AG04450 (cell line): ENCODE results near the gene BORCS6. TPM values are rescaled to one million over a fixed set of nuclear protein-coding genes. Genes with fewer than 3 reads are reported as not detected.
"Not testable (repeated sequence)": the region's sequence is repeated elsewhere in the genome, so short reads cannot be mapped to it uniquely, and the experiment has no call there.

Experiments
- CTCF ChIA-PET: fragments of 300-600, 350-600 bp; formaldehyde crosslinking; extraction: SDS; loops from one replicate; lab custom pipeline; 2022; ENCODE audit warnings: antibody characterized with exemption, inconsistent platforms; lab: Charles Lee
- POLR2A ChIA-PET: fragments of 350-600 bp; formaldehyde crosslinking; extraction: SDS; loops from one replicate; lab custom pipeline; 2021; ENCODE audit warnings: antibody characterized with exemption, inconsistent platforms; lab: Yijun Ruan, JAX
- DNase-seq: peaks from one replicate; pipeline ENCODE4 v3.0.0-alpha.2; 2011; ENCODE audit warnings: low read depth, low spot score
- H3K27ac ChIP-seq: one replicate; pipeline ENCODE4 v1.5.1; 2012; ENCODE audit warnings: low read depth, low read length, control low read depth
- H3K27me3 ChIP-seq: one replicate; pipeline ENCODE4 v1.6.0; 2012; ENCODE audit warnings: low read length; ENCODE audit not compliant: control insufficient read depth, insufficient read depth
- H3K4me3 ChIP-seq: 2 replicates; pipeline ENCODE4 v1.5.1; 2011; ENCODE audit warnings: mild to moderate bottlenecking, low read depth, low read length, control low read depth
- H3K9me3 ChIP-seq: 2 replicates; pipeline ENCODE4 v1.5.1; 2012; ENCODE audit warnings: low read length; ENCODE audit not compliant: control insufficient read depth, insufficient read depth
- CTCF ChIP-seq: IDR thresholded peaks from 2 replicates; pipeline ENCODE4 v1.5.1; 2011; ENCODE audit warnings: low read depth, low read length, control low read depth, inconsistent platforms
- polyA plus RNA-seq: library from polyadenylated mRNA; depleted of rRNA; stranded (reverse); fragments of >200 nt; gene quantifications from 2 replicates; pipeline ENCODE4 v1.2.3, GENCODE V29; 2011

The BORCS6 gene
- polyA plus RNA-seq, 1 experiment: 2.3 TPM

DNA sequence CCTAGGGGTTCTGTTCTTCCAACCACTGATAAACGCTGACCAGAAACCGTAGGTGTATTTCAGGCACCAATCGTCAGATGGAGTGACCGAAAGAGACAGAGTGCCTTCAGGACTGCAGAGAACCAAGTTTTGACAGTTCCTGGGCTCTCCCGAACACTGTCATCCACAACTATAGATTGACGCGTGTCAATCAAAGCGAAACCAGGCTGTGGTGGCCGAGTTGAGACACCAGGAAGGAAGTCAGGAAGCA, 32.3 kb upstream of the BORCS6 start:
- ChIA-PET POLR2A (interaction anchor here (0.9 to 4.4 kb wide), 11 partner anchors 12 to 103 kb away, joined by 3 to 25 read pairs (median 6); partner anchors contain the start of genes AURKB, CTC1, PFAS and RANGRF), CTCF (interaction anchor here (1.3 to 3.6 kb wide), 4 partner anchors 78 to 103 kb away, joined by 3 to 15 read pairs (median 8); partner anchors contain the start of genes ALOXE3 and HES7)
- DNase-seq: no peak
- Histone ChIP-seq H3K27ac (peak overlapping the region; percentile 92), H3K27me3 (no peaks in the 10 kb centered on the region), H3K4me3 (peak overlapping the region; percentile 87), H3K9me3 (no peaks in the 10 kb centered on the region; the same call in 1 of the 2 replicates)
- TF ChIP-seq CTCF: no peak

DNA sequence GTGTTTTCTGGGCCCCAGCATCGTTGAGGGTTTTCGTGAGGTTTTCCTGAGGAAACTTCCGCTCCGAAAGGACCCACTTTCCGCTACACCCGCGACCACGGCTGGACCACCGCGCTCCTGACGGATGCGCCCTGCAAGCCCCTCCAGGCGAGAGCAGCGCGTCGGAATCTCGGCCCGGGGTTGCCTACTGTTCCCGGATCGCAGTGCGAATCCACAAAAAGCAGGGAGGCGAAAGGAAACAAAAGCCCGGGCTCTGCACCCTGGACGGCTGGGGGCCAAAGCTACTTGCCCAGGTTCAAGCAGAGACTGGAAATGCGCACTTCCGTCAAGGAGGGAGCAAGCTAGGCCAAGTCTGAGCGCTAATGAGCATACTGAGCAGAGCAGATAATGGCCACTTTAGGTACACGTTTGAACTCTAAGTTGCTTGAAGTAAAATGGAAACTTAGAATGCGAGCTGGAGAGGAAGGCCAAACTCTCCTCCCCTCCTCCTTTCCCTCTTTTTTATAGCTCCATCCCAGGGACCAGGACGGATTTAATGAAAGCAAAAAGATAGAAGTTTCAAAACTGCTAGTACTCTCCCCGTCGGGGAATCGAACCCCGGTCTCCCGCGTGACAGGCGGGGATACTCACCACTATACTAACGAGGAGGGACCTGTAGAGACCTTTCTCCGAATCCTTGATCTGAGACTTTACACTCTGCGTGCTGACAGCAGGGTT, 31.8 kb upstream of the BORCS6 start:
- Histone ChIP-seq H3K27ac (peak overlapping the region; percentile 94), H3K9me3 (no peaks in the 10 kb centered on the region; the same call in 1 of the 2 replicates), H3K27me3 (no peaks in the 10 kb centered on the region), H3K4me3 (peak overlapping the region; percentile 87)
- POLR2A ChIA-PET: interaction anchor here (0.6 to 4.4 kb wide), 13 partner anchors 11 to 102 kb away, joined by 3 to 25 read pairs (median 6); partner anchors contain the start of genes AURKB, BORCS6, CTC1 and PFAS
- CTCF ChIA-PET: interaction anchor here (1.3 to 3.6 kb wide), 4 partner anchors 26 to 103 kb away, joined by 3 to 15 read pairs (median 8); partner anchors contain the start of genes ALOXE3, CTC1 and HES7
- TF ChIP-seq CTCF: no peak
- DNase-seq: peak; percentile 68

DNA sequence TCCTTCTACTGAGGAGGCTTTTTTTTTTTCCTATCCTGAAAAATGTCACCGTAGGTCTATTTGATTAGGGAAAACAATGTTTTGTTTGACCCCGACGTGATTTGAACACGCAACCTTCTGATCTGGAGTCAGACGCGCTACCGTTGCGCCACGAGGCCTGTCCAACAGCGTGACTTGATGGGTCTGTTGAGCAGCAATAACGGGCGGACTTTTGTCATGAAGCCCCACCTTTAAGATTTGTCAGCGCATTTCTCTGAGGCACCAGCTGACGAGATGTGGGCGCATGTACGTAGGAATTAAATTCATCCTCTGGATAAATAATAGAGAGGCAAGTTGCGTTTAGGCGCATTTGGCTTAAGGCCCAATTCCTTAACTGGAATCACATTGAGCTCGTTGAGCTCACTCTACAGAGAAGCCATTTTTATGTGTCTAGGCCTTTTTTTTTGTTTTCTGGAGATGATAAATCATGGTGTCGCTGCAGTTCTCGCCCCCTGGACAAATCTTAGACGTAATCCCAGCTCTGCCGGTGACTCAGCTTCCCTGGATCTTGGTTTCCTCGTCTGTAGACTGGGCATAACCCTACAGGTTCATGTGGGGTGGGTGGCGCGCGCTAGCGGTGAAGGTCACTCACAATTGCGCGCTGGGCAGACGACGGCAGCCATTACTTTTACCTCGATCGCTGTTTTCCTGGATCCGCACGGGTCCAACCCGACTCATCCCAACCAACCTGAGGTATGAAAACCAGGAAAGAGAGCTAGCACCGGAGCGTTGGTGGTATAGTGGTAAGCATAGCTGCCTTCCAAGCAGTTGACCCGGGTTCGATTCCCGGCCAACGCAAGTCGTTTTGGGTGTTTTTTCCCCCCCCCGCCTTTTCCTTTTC, 31.0 kb upstream of the BORCS6 start:
- ChIA-PET CTCF (interaction anchor here (0.9 to 3.6 kb wide), 4 partner anchors 12 to 102 kb away, joined by 3 to 15 read pairs (median 8); partner anchors contain the start of genes ALOXE3 and CTC1), POLR2A (interaction anchor here (0.8 to 4.4 kb wide), 8 partner anchors 10 to 102 kb away, joined by 3 to 25 read pairs (median 6); partner anchors contain the start of genes AURKB, BORCS6 and CTC1)
- peak overlapping the region; percentile 94 for H3K27ac ChIP-seq
- no peak for TF ChIP-seq CTCF
- DNase-seq: peak; percentile 78
- peak overlapping the region; percentile 87 for H3K4me3 ChIP-seq
- H3K27me3 ChIP-seq: no peaks in the 10 kb centered on the region
- no peaks in the 10 kb centered on the region; the same call in 1 of the 2 replicates for H3K9me3 ChIP-seq

DNA sequence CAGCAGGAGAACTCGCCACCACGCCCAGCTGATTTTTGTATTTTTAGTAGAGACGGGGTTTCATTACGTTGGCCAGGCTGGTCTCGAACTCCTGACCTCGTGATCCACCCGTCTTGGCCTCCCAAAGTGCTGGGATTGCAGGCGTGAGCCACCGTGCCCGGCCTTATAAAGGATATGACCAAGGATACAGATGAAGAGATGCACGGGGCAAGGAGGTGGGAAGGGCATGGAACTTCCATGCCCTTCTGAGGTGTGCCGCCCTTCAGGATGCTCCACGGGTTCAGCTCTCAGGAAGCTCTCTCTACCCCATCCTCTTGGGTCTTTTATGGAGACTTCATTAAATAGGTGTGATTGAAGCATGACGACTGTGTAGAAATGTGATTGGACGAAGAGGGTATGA, 24.0 kb upstream of the BORCS6 start:
- H3K9me3 ChIP-seq, H3K4me3 ChIP-seq, DNase-seq, H3K27ac ChIP-seq, POLR2A ChIA-PET, CTCF ChIA-PET, H3K27me3 ChIP-seq: not testable (repeated sequence)
